Measurements from ENCODE around the gene VIL1. TPM values are rescaled to one million over a fixed set of nuclear protein-coding genes. Genes with fewer than 3 reads are reported as not detected.
A peak's percentile ranks its signal among the peaks of the same experiment; 100 is the strongest.

Gene VIL1
- total RNA-seq, 1 experiment from 2014 or later, result not detected

GRCh38 chr2:218395826-218396687 lies 22.9 kb upstream of the VIL1 start:
- no TSS peak for BruUV-seq (replicated peaks)
- peak; percentile 98 for DNase-seq (ENCODE audit: low spot score)
- CTCF ChIA-PET, result interaction anchor here (0.6 to 1.6 kb wide), 14 partner anchors 9 to 315 kb away, joined by 3 to 6 read pairs (median 3); partner anchors contain the start of genes ARPC2, PNKD and TTLL4

GRCh38 chr2:218396688-218397462 lies 22.0 kb upstream of the VIL1 start:
- POLR2A ChIA-PET (ENCODE audit: low non-redundant PET), result interaction anchor here (0.6 kb wide), 1 partner anchor 105 kb away, joined by 3 read pairs; no protein-coding TSS in a partner anchor
- intact Hi-C loops (cut with micrococcal nuclease; ENCODE audit: unreplicated experiment), result loop anchor here (2.0 to 5.0 kb wide), 3 partner anchors 96 to 450 kb away; no protein-coding TSS in a partner anchor
- CTCF ChIA-PET, result interaction anchor here (0.6 to 1.6 kb wide), 13 partner anchors 8 to 314 kb away, joined by 3 to 6 read pairs (median 3); partner anchors contain the start of genes ARPC2, PNKD and TTLL4
- Histone ChIP-seq H3K27ac (ENCODE audit: low read depth, low read length, poor library complexity, severe bottlenecking) (peak overlapping the region; percentile 91), H3K4me3 (ENCODE audit: low read depth, low read length, poor library complexity, severe bottlenecking) (peak overlapping the region; percentile 97), H3K36me3 (ENCODE audit: insufficient read depth, low read length, poor library complexity, severe bottlenecking) (peaks cover 4% of the 10 kb centered on the region), H3K4me1 (ENCODE audit: insufficient read depth, low read length, poor library complexity, severe bottlenecking) (peaks cover 37% of the 10 kb centered on the region), H3K9me3 (ENCODE audit: low read depth, low read length, poor library complexity, severe bottlenecking) (no peaks in the 10 kb centered on the region), H3K27me3 (replicated peaks; ENCODE audit: insufficient read depth, low read depth, low read length, poor library complexity) (no peaks in the 10 kb centered on the region)
- TF ChIP-seq EZH2 (IDR thresholded peaks at IDR 0.05; ENCODE audit: borderline replicate concordance, low read depth, low read length, poor library complexity, severe bottlenecking) (no peak), CTCF (conservative IDR thresholded peaks at IDR 0.05; ENCODE audit: low read depth, low read length) (no peak)
- no TSS peak for BruUV-seq (replicated peaks)
- peak; percentile 79 for DNase-seq (ENCODE audit: low spot score)

More at GRCh38 chr2:218395826-218396687, 22.9 kb upstream of the VIL1 start:
- peaks cover 37% of the 10 kb centered on the region for H3K4me1 ChIP-seq (ENCODE audit: insufficient read depth, low read length, poor library complexity, severe bottlenecking)
- peak overlapping the region; percentile 91 for H3K27ac ChIP-seq (ENCODE audit: low read depth, low read length, poor library complexity, severe bottlenecking)
- H3K9me3 ChIP-seq (ENCODE audit: low read depth, low read length, poor library complexity, severe bottlenecking), result no peaks in the 10 kb centered on the region
- intact Hi-C loops (cut with micrococcal nuclease; ENCODE audit: unreplicated experiment), result loop anchor here (2.0 to 5.0 kb wide), 4 partner anchors 95 to 451 kb away; partner anchors contain the start of gene TMBIM1
- H3K36me3 ChIP-seq (ENCODE audit: insufficient read depth, low read length, poor library complexity, severe bottlenecking), result no peaks in the 10 kb centered on the region
- peak overlapping the region; percentile 97 for H3K4me3 ChIP-seq (ENCODE audit: low read depth, low read length, poor library complexity, severe bottlenecking)
- TF ChIP-seq CTCF (conservative IDR thresholded peaks at IDR 0.05; ENCODE audit: low read depth, low read length) (peak; percentile 87), EZH2 (IDR thresholded peaks at IDR 0.05; ENCODE audit: borderline replicate concordance, low read depth, low read length, poor library complexity, severe bottlenecking) (no peak)
- POLR2A ChIA-PET (ENCODE audit: low non-redundant PET), result interaction anchor here (0.6 kb wide), 1 partner anchor 106 kb away, joined by 3 read pairs; no protein-coding TSS in a partner anchor
- no peaks in the 10 kb centered on the region for H3K27me3 ChIP-seq (replicated peaks; ENCODE audit: insufficient read depth, low read depth, low read length, poor library complexity)

- Histone ChIP-seq H3K27ac (ENCODE audit: low read depth, low read length, poor library complexity, severe bottlenecking) (peak overlapping the region; percentile 91), H3K9me3 (ENCODE audit: low read depth, low read length, poor library complexity, severe bottlenecking) (no peaks in the 10 kb centered on the region), H3K36me3 (ENCODE audit: insufficient read depth, low read length, poor library complexity, severe bottlenecking) (peaks cover 9% of the 10 kb centered on the region), H3K4me1 (ENCODE audit: insufficient read depth, low read length, poor library complexity, severe bottlenecking) (peaks cover 37% of the 10 kb centered on the region), H3K4me3 (ENCODE audit: low read depth, low read length, poor library complexity, severe bottlenecking) (peak overlapping the region; percentile 97), H3K27me3 (replicated peaks; ENCODE audit: insufficient read depth, low read depth, low read length, poor library complexity) (no peaks in the 10 kb centered on the region)
- no TSS peak for BruUV-seq (replicated peaks)
- TF ChIP-seq EZH2 (IDR thresholded peaks at IDR 0.05; ENCODE audit: borderline replicate concordance, low read depth, low read length, poor library complexity, severe bottlenecking) (no peak), CTCF (conservative IDR thresholded peaks at IDR 0.05; ENCODE audit: low read depth, low read length) (no peak)
- intact Hi-C loops (cut with micrococcal nuclease; ENCODE audit: unreplicated experiment), result loop anchor here (2.0 to 5.0 kb wide), 3 partner anchors 97 to 450 kb away; no protein-coding TSS in a partner anchor
- DNase-seq (ENCODE audit: low spot score), result no peak
- CTCF ChIA-PET, result no interaction called here
- POLR2A ChIA-PET (ENCODE audit: low non-redundant PET), result no interaction called here
Observed at GRCh38 chr2:218397463-218397819, 21.5 kb upstream of the VIL1 start.
